ENCODE data around the gene EFNA5. TPM values are rescaled to one million over a fixed set of nuclear protein-coding genes. Genes with fewer than 3 reads are reported as not detected.

EFNA5 gene
- total RNA-seq, 1 experiment from 2014 or later, result 0.22 TPM

DNA sequence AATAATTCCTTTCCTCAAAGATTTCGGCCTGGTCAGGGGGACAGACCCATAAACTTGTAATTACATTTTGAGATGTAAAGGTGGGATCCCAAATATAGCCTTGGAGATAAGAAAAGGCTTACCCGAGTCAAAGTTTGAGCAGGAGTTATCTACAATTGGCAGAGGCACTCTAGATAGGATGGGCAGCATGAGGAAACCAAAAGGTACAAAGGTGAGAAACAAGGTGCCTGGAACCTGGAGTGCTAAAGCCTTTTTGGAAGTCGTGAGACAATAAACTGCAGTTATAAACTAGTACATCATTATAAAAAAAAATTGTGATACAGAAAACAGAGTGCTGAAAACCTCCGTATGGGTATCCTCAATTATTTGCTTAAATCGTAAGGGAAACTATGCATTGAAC, 212.4 kb downstream of the EFNA5 start:
- intact Hi-C loops (cut with micrococcal nuclease), result no loop called here
- Histone ChIP-seq H3K4me2 (ENCODE audit: low read length) (no peak overlapping the region), H3K27me3 (ENCODE audit: insufficient read depth, low read length) (no peaks in the 10 kb centered on the region), H3K36me3 (ENCODE audit: control insufficient read depth in 1 of 2, insufficient read depth in 2 of 2, low read length in 2 of 2) (no peaks in the 10 kb centered on the region), H3K79me2 (ENCODE audit: insufficient read depth, low read length) (no peaks in the 10 kb centered on the region), H3K27ac (ENCODE audit: low read depth, low read length) (no peak overlapping the region), H3K4me1 (ENCODE audit: control insufficient read depth in 1 of 2, insufficient read depth in 2 of 2, low read length in 2 of 2) (peaks cover 0 to 11% of the 10 kb centered on the region in 2 experiments; a peak in 2 of 4 replicates), H2AFZ (ENCODE audit: low read depth, low read length, poor library complexity, severe bottlenecking) (no peak overlapping the region), H3K9me2 (ENCODE audit: insufficient read depth) (no peaks in the 10 kb centered on the region), H3K9me3 (ENCODE audit: control insufficient read depth in 1 of 2, insufficient read depth in 1 of 2, low read depth in 1 of 2, low read length in 2 of 2) (no peaks in the 10 kb centered on the region), H3K4me3 (replicated peaks in 1 of 2; ENCODE audit: low read depth in 1 of 2, low read length in 2 of 2) (no peak overlapping the region), H4K20me1 (ENCODE audit: insufficient read depth) (no peaks in the 10 kb centered on the region), H3K9ac (ENCODE audit: low read length) (no peak overlapping the region)
- CTCF ChIA-PET, result no interaction called here
- ATAC-seq (no peak), DNase-seq (ENCODE audit: low read depth, low spot score) (no peak)
- no peak for TF ChIP-seq JUND (IDR thresholded peaks at IDR 0.05)
- TF ChIP-seq SIN3A (IDR thresholded peaks at IDR 0.05; ENCODE audit: low read depth), result no peak
- TF ChIP-seq, protein P1, sequence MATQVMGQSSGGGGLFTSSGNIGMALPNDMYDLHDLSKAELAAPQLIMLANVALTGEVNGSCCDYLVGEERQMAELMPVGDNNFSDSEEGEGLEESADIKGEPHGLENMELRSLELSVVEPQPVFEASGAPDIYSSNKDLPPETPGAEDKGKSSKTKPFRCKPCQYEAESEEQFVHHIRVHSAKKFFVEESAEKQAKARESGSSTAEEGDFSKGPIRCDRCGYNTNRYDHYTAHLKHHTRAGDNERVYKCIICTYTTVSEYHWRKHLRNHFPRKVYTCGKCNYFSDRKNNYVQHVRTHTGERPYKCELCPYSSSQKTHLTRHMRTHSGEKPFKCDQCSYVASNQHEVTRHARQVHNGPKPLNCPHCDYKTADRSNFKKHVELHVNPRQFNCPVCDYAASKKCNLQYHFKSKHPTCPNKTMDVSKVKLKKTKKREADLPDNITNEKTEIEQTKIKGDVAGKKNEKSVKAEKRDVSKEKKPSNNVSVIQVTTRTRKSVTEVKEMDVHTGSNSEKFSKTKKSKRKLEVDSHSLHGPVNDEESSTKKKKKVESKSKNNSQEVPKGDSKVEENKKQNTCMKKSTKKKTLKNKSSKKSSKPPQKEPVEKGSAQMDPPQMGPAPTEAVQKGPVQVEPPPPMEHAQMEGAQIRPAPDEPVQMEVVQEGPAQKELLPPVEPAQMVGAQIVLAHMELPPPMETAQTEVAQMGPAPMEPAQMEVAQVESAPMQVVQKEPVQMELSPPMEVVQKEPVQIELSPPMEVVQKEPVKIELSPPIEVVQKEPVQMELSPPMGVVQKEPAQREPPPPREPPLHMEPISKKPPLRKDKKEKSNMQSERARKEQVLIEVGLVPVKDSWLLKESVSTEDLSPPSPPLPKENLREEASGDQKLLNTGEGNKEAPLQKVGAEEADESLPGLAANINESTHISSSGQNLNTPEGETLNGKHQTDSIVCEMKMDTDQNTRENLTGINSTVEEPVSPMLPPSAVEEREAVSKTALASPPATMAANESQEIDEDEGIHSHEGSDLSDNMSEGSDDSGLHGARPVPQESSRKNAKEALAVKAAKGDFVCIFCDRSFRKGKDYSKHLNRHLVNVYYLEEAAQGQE (IDR thresholded peaks at IDR 0.05; ENCODE audit: low read depth), result no peak
- no TSS peak for BruUV-seq (replicated peaks)
- POLR2A ChIA-PET, result no interaction called here
- RAD21 ChIA-PET (ENCODE audit: low non-redundant PET in 1 of 2, low total read pairs in 2 of 2, uncharacterized antibody in 2 of 2, unreplicated experiment in 2 of 2), result no interaction called here

DNA sequence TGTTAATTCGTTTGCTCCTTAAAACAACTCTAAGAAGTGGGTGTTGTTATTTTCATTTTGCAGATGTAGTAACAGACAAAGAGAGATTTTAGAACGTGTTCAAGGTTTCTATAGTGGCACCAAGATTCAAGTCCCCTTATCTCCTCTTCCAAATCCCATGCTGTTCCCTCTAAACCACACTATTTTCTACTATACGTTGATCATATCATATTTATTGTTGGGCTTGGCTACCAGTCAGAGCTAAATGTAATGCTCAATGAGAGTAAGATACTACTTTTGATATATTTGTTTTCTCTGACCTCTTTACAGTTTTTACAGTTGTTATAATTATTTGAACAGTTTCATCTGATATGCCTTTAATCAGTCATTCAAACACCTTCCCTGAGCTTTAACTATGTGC, 212.9 kb downstream of the EFNA5 start:
- H3K36me3 ChIP-seq (ENCODE audit: control insufficient read depth in 1 of 2, insufficient read depth in 2 of 2, low read length in 2 of 2), result no peaks in the 10 kb centered on the region
- no peaks in the 10 kb centered on the region for H3K9me3 ChIP-seq (ENCODE audit: control insufficient read depth in 1 of 2, insufficient read depth in 1 of 2, low read depth in 1 of 2, low read length in 2 of 2)
- no peaks in the 10 kb centered on the region for H3K79me2 ChIP-seq (ENCODE audit: insufficient read depth, low read length)
- no peaks in the 10 kb centered on the region for H3K9me2 ChIP-seq (ENCODE audit: insufficient read depth)
- no peak overlapping the region for H3K4me3 ChIP-seq (replicated peaks in 1 of 2; ENCODE audit: low read depth in 1 of 2, low read length in 2 of 2)
- no peaks in the 10 kb centered on the region for H4K20me1 ChIP-seq (ENCODE audit: insufficient read depth)
- no TSS peak for BruUV-seq (replicated peaks)
- H3K27me3 ChIP-seq (ENCODE audit: insufficient read depth, low read length), result no peaks in the 10 kb centered on the region
- H2AFZ ChIP-seq (ENCODE audit: low read depth, low read length, poor library complexity, severe bottlenecking), result no peak overlapping the region
- CTCF ChIA-PET, result no interaction called here
- H3K4me2 ChIP-seq (ENCODE audit: low read length), result no peak overlapping the region
- DNase-seq (ENCODE audit: low read depth, low spot score) (no peak), ATAC-seq (no peak)
- H3K27ac ChIP-seq (ENCODE audit: low read depth, low read length), result no peak overlapping the region
- H3K9ac ChIP-seq (ENCODE audit: low read length), result no peak overlapping the region
- H3K4me1 ChIP-seq (ENCODE audit: control insufficient read depth in 1 of 2, insufficient read depth in 2 of 2, low read length in 2 of 2), result peaks cover 0 to 11% of the 10 kb centered on the region in 2 experiments; a peak in 2 of 4 replicates
- intact Hi-C loops (cut with micrococcal nuclease), result no loop called here
- RAD21 ChIA-PET (ENCODE audit: low non-redundant PET in 1 of 2, low total read pairs in 2 of 2, uncharacterized antibody in 2 of 2, unreplicated experiment in 2 of 2), result no interaction called here
- POLR2A ChIA-PET, result no interaction called here
- no peak for TF ChIP-seq ZNF274 (IDR thresholded peaks at IDR 0.05; ENCODE audit: low read depth, low read length)
- TF ChIP-seq, protein P2, sequence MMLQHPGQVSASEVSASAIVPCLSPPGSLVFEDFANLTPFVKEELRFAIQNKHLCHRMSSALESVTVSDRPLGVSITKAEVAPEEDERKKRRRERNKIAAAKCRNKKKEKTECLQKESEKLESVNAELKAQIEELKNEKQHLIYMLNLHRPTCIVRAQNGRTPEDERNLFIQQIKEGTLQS (IDR thresholded peaks at IDR 0.05), result no peak
- TF ChIP-seq FOSL1 (IDR thresholded peaks at IDR 0.05; ENCODE audit: low read depth), result no peak
- TF ChIP-seq, protein P1 (IDR thresholded peaks at IDR 0.05; ENCODE audit: low read depth), result no peak
- TF ChIP-seq POLR2AphosphoS5 (IDR thresholded peaks at IDR 0.05; ENCODE audit: low read depth, low read length), result no peak
- TF ChIP-seq ZFX (IDR thresholded peaks at IDR 0.05), result no peak
- TF ChIP-seq CEBPB (IDR thresholded peaks at IDR 0.05; ENCODE audit: low read depth), result no peak
- TF ChIP-seq RAD21 (IDR thresholded peaks at IDR 0.05; ENCODE audit: low read depth), result no peak
- TF ChIP-seq, protein P3, sequence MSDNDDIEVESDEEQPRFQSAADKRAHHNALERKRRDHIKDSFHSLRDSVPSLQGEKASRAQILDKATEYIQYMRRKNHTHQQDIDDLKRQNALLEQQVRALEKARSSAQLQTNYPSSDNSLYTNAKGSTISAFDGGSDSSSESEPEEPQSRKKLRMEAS (IDR thresholded peaks at IDR 0.05), result no peak
- TF ChIP-seq EGR1 (IDR thresholded peaks at IDR 0.05; ENCODE audit: low read depth), result no peak
- no peak for TF ChIP-seq EZH2 (IDR thresholded peaks at IDR 0.05)
- no peak for TF ChIP-seq YY1 (IDR thresholded peaks at IDR 0.05; ENCODE audit: extremely low read depth, insufficient replicate concordance, low read depth, low read length)
- no peak for TF ChIP-seq ELF1 (IDR thresholded peaks at IDR 0.05; ENCODE audit: borderline replicate concordance, low read depth)
